GM12878 (cell line): ENCODE data around the gene MAPKBP1. TPM values are rescaled to one million over a fixed set of nuclear protein-coding genes. Genes with fewer than 3 reads are reported as not detected.

Source experiments
- ATAC-seq: fragments of 200-7000 bp; cut with Tn5 transposase; 3 replicates; pipeline ENCODE4 v1.9.1; 2020; ENCODE audit warnings: mild to moderate bottlenecking, moderate library complexity
- BruUV-seq: library from RNA; stranded (reverse); fragments of 400-500 nt; replicated peaks from 2 replicates; lab custom pipeline; 2021; lab: Mats Ljungman, UMichigan
- CTCF ChIA-PET: fragments of 300-600 bp; sonication (Branson Sonifier 250); formaldehyde crosslinking; extraction: SDS; loops from one replicate; lab custom pipeline; 2021; ENCODE audit warnings: inconsistent platforms; lab: Yijun Ruan, JAX
- POLR2A ChIA-PET: fragments of 350-600 bp; formaldehyde crosslinking; extraction: SDS; loops from one replicate; lab custom pipeline; 2021; ENCODE audit warnings: inconsistent platforms; lab: Charles Lee
- RAD21 ChIA-PET: fragments of 300-600 bp; sonication (Branson Sonifier 250); formaldehyde crosslinking; loops from one replicate; lab custom pipeline; 2023; ENCODE audit warnings: antibody characterized with exemption; ENCODE audit not compliant: unreplicated experiment; lab: Charles Lee
- SMC1A ChIA-PET: fragments of 300-600 bp; sonication (Branson Sonifier 250); formaldehyde crosslinking; loops from one replicate; lab custom pipeline; 2023; ENCODE audit not compliant: unreplicated experiment, uncharacterized antibody; lab: Charles Lee
- DNase-seq: peaks from one replicate; pipeline ENCODE4 v3.0.0-alpha.2; 2011; ENCODE audit warnings: low read depth, low spot score
- FAIRE-seq: peaks from 3 replicates; lab custom pipeline; 2011; peaks lifted over from hg19 to GRCh38; lab: Jason Lieb, UNC
- H2AFZ ChIP-seq: 2 replicates; pipeline ENCODE4 v1.6.0; 2011; ENCODE audit warnings: low read depth, low read length, control low read depth; ENCODE audit not compliant: control insufficient read depth
- H3K27ac ChIP-seq: 2 replicates; pipeline ENCODE4 v1.5.1; 2011; ENCODE audit warnings: control low read depth; ENCODE audit not compliant: control insufficient read depth, insufficient read depth
- H3K27me3 ChIP-seq, 2 experiments: replicated peaks in 1 of 2; 2 replicates each; pipeline versions ENCODE4 v1.6.0 to v1.6.1; 2011; ENCODE audit warnings: low read length in 1 of 2; ENCODE audit not compliant: control insufficient read depth in 2 of 2, insufficient read depth in 2 of 2
- H3K36me3 ChIP-seq, 2 experiments: 2 replicates each; pipeline ENCODE4 v1.5.1; 2011; ENCODE audit warnings: low read length in 1 of 2; ENCODE audit not compliant: control insufficient read depth in 2 of 2, insufficient read depth in 2 of 2
- H3K4me1 ChIP-seq: 2 replicates; pipeline ENCODE4 v1.6.1; 2011; ENCODE audit warnings: mild to moderate bottlenecking, low read length, moderate library complexity, mixed read lengths; ENCODE audit not compliant: control insufficient read depth, insufficient read depth
- H3K4me2 ChIP-seq: 2 replicates; pipeline ENCODE4 v1.6.0; 2011; ENCODE audit warnings: control low read depth; ENCODE audit not compliant: control insufficient read depth, insufficient read depth
- H3K4me3 ChIP-seq: fragments of 200-600 bp; sonication (generic); 2 replicates; pipeline ENCODE4 v1.5.1; 2016
- H3K79me2 ChIP-seq: 2 replicates; pipeline ENCODE4 v1.6.0; 2011; ENCODE audit warnings: low read length; ENCODE audit not compliant: control insufficient read depth, insufficient read depth
- H3K9ac ChIP-seq: 2 replicates; pipeline ENCODE4 v1.8.0; 2011; ENCODE audit warnings: low read length, control low read depth, mixed read lengths; ENCODE audit not compliant: control insufficient read depth, insufficient read depth
- H3K9me3 ChIP-seq: replicated peaks from 3 replicates; pipeline ENCODE4 v1.5.1; 2011; ENCODE audit warnings: mild to moderate bottlenecking, low read length; ENCODE audit not compliant: control insufficient read depth, insufficient read depth
- H4K20me1 ChIP-seq: 2 replicates; pipeline ENCODE4 v1.6.0; 2011; ENCODE audit not compliant: control insufficient read depth, insufficient read depth
- CBX5 ChIP-seq: sonication (generic); IDR thresholded peaks from 2 replicates; pipeline ENCODE4 v1.6.1; 2016; ENCODE audit warnings: low read depth, moderate library complexity, mild to moderate bottlenecking, inconsistent platforms
- JUND ChIP-seq: IDR thresholded peaks from 2 replicates; pipeline ENCODE4 v1.6.1; 2012; ENCODE audit warnings: low read depth, mild to moderate bottlenecking, low read length, improper control_type of control experiment, moderate library complexity
- KAT2A ChIP-seq: conservative IDR thresholded peaks from 2 replicates; pipeline ENCODE4 v1.6.1; 2011; ENCODE audit warnings: low read depth, low read length; ENCODE audit not compliant: control insufficient read depth
- MEF2B ChIP-seq: fragments of 450-650 bp; IDR thresholded peaks from 2 replicates; pipeline ENCODE4 v1.6.1; 2018; ENCODE audit warnings: mild to moderate bottlenecking, moderate library complexity; ENCODE audit not compliant: partially characterized antibody, poor library complexity, severe bottlenecking
- NFYA ChIP-seq: IDR thresholded peaks from 2 replicates; pipeline ENCODE4 v1.6.1; 2011; ENCODE audit warnings: low read depth, mild to moderate bottlenecking, low read length, improper control_type of control experiment, borderline replicate concordance
- NR2C1 ChIP-seq: fragments of 450-650 bp; IDR thresholded peaks from 2 replicates; pipeline ENCODE4 v1.6.1; 2017; ENCODE audit warnings: antibody characterized with exemption, mild to moderate bottlenecking, moderate library complexity
- POLR2AphosphoS5 ChIP-seq: IDR thresholded peaks from 2 replicates; pipeline ENCODE4 v1.6.1; 2011; ENCODE audit warnings: mild to moderate bottlenecking, low read length, inconsistent platforms
- RUNX3 ChIP-seq: IDR thresholded peaks from 2 replicates; pipeline ENCODE4 v1.6.1; 2012; ENCODE audit warnings: low read length, inconsistent platforms
- SREBF2 ChIP-seq: IDR thresholded peaks from 2 replicates; pipeline ENCODE4 v1.6.1; 2012; ENCODE audit warnings: mild to moderate bottlenecking, low read length
- YY1 ChIP-seq: IDR thresholded peaks from 2 replicates; pipeline ENCODE4 v1.6.1; 2011; ENCODE audit warnings: low read depth, mild to moderate bottlenecking, low read length
- ZZZ3 ChIP-seq: IDR thresholded peaks from 2 replicates; pipeline ENCODE4 v1.6.1; 2011; ENCODE audit warnings: low read depth; ENCODE audit not compliant: control insufficient read depth, insufficient read length
- WGBS: methylation state at CpG from one replicate; pipeline ENCODE4 v1.1.6; 2016; ENCODE audit warnings: low lambda C conversion rate; ENCODE audit not compliant: insufficient replicate concordance, insufficient coverage; ENCODE audit errors: missing lambda C conversion rate; 5-methylcytosine and 5-hydroxymethylcytosine counted together
- in situ Hi-C: fragments of 300-500 bp; cut with MboI; formaldehyde crosslinking; loops from 9 replicates; pipeline ENCODE4 v1.14.3; 2018; ENCODE audit warnings: mixed read lengths
- intact Hi-C: fragments of 100-400 bp; cut with micrococcal nuclease; formaldehyde crosslinking; loops from one replicate; pipeline ENCODE4 v1.14.2; 2022; ENCODE audit not compliant: unreplicated experiment
- polyA plus RNA-seq, 11 experiments: library from polyadenylated mRNA; depleted of rRNA in 4 of 11; unstranded in 6 of 11; stranded (reverse) in 5 of 11; fragments of >200 nt; fragmentation: Nextera tagmentation in 4 of 11; fragmentation: Illumina TruSeq in 1 of 11; extraction: Ambion mirVana in 4 of 11; extraction: Trizol in 1 of 11; gene quantifications; 1 replicate in 1 of 11; 2 replicates in 10 of 11; pipeline versions ENCODE4 v1.2.1 to v1.2.3, GENCODE V29; 2011 to 2016; ENCODE audit warnings: inconsistent platforms in 2 of 11, missing spikeins in 2 of 11, low read depth in 1 of 11
- total RNA-seq, 4 experiments: library from RNA; depleted of rRNA in 3 of 4; stranded (reverse); fragments of >200 nt in 3 of 4; fragmentation: Illumina TruSeq in 1 of 4; extraction: Trizol in 1 of 4; gene quantifications; 2 replicates each; pipeline versions ENCODE4 v1.2.1 to v1.2.3, GENCODE V29; 2013 to 2021
- TF ChIP-seq, protein P1 (sequence below): fragments of 450-650 bp; IDR thresholded peaks from 2 replicates; pipeline ENCODE4 v1.6.1; 2017; ENCODE audit warnings: mild to moderate bottlenecking, low read depth, inconsistent platforms; ENCODE audit not compliant: poor library complexity, severe bottlenecking

The MAPKBP1 gene
- total and polyA plus RNA-seq, 10 of the 15 experiments (the other 5 are each of a cell fraction or from before 2014, with no cell fraction given), result 0.44 to 19.0 (median 7.3) TPM

DNA sequence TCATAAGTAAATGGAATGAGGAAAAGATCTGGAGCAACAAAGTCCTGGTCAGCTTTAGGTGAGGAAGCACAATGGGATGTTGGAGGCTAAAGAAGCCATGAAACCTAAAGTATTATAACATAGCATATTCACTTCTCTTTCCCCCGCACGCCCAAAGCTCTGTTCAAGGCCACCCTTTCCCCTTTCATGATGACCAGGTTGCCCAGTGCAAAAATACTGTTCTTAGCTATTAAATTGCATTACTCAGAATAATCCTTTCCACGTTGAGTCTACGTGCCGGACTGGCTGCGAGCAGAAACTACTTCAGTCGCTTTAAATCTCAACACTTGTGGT lies 589 bp upstream of the MAPKBP1 start:
- no peak for FAIRE-seq
- in situ Hi-C loops (loop anchor here (5.0 kb wide), 1 partner anchor 39 kb away; no protein-coding TSS in a partner anchor), intact Hi-C loops (loop anchor here (1.0 to 5.0 kb wide), 3 partner anchors 17 to 199 kb away; partner anchors contain the start of gene EHD4)
- H3K27ac ChIP-seq, result peak overlapping the region; percentile 77
- TSS peak; percentile 89 for BruUV-seq
- no peaks in the 10 kb centered on the region for H3K9me3 ChIP-seq
- peak overlapping the region; percentile 64 for H3K9ac ChIP-seq
- no peaks in the 10 kb centered on the region for H3K27me3 ChIP-seq
- H3K4me1 ChIP-seq, result peaks cover 12% of the 10 kb centered on the region
- H3K4me2 ChIP-seq, result peak overlapping the region; percentile 52
- H3K4me3 ChIP-seq, result peak overlapping the region; percentile 92
- ChIA-PET CTCF (interaction anchor here (0.6 to 11.4 kb wide), 45 partner anchors 9 to 311 kb away, joined by 3 to 365 read pairs (median 6); partner anchors contain the start of genes EHD4, JMJD7 and MGA), SMC1A (interaction anchor here (0.6 to 9.6 kb wide), 38 partner anchors 10 to 310 kb away, joined by 3 to 268 read pairs (median 5); partner anchors contain the start of genes EHD4, JMJD7 and MGA), RAD21 (interaction anchor here (0.6 to 10.2 kb wide), 35 partner anchors 9 to 813 kb away, joined by 3 to 305 read pairs (median 5); partner anchors contain the start of genes EHD4 and MGA), POLR2A (interaction anchor here (0.7 to 11.3 kb wide), 12 partner anchors 8 to 280 kb away, joined by 3 to 170 read pairs (median 5); partner anchors contain the start of genes ITPKA, MGA and RPAP1)
- WGBS, result 2% methylated on average over 7 of the region's 7 CpGs
- TF ChIP-seq RUNX3, result peak; percentile 56
- TF ChIP-seq ZZZ3, result no peak
- no peak for TF ChIP-seq CBX5
- TF ChIP-seq SREBF2, result no peak
- no peak for TF ChIP-seq KAT2A
- TF ChIP-seq YY1, result no peak
- TF ChIP-seq NFYA, result no peak
- no peak for TF ChIP-seq NR2C1
- TF ChIP-seq, protein P1, sequence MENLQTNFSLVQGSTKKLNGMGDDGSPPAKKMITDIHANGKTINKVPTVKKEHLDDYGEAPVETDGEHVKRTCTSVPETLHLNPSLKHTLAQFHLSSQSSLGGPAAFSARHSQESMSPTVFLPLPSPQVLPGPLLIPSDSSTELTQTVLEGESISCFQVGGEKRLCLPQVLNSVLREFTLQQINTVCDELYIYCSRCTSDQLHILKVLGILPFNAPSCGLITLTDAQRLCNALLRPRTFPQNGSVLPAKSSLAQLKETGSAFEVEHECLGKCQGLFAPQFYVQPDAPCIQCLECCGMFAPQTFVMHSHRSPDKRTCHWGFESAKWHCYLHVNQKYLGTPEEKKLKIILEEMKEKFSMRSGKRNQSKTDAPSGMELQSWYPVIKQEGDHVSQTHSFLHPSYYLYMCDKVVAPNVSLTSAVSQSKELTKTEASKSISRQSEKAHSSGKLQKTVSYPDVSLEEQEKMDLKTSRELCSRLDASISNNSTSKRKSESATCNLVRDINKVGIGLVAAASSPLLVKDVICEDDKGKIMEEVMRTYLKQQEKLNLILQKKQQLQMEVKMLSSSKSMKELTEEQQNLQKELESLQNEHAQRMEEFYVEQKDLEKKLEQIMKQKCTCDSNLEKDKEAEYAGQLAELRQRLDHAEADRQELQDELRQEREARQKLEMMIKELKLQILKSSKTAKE, result peak; percentile 18
- TF ChIP-seq MEF2B, result peak; percentile 5
- peak; percentile 68; the same call in 1 of the 2 replicates for TF ChIP-seq POLR2AphosphoS5
- TF ChIP-seq JUND, result no peak
- H3K79me2 ChIP-seq, result peaks cover 31% of the 10 kb centered on the region
- DNase-seq, result no peak
- H4K20me1 ChIP-seq, result no peaks in the 10 kb centered on the region
- ATAC-seq, result peak; percentile 2
- H3K36me3 ChIP-seq, result no peaks in the 10 kb centered on the region; a peak in 1 of 4 replicates
- peak overlapping the region; percentile 88 for H2AFZ ChIP-seq
